Measurements from ENCODE around the gene TRIP6.

DNA sequence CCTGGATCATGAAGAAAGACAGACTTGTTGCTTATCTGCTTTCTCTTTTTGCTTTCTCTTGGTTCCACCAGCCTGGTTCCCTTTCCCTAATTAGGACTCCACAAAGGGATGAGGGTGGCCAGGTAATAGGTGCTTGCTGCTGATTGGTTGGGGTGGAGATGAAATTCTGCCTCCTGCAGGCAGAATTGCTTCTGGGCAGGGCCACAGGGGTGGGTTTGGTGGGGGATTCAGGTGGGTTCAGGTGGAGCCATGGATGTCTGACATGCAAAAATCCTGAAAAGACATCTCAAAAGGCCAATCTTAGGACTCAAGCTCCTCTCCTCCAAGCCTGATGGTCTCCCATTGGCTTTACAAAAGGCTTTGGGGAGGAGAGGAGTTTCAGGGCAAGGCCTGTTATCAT is 53.9 kb downstream of the TRIP6 start:
- TF ChIP-seq, protein P1, sequence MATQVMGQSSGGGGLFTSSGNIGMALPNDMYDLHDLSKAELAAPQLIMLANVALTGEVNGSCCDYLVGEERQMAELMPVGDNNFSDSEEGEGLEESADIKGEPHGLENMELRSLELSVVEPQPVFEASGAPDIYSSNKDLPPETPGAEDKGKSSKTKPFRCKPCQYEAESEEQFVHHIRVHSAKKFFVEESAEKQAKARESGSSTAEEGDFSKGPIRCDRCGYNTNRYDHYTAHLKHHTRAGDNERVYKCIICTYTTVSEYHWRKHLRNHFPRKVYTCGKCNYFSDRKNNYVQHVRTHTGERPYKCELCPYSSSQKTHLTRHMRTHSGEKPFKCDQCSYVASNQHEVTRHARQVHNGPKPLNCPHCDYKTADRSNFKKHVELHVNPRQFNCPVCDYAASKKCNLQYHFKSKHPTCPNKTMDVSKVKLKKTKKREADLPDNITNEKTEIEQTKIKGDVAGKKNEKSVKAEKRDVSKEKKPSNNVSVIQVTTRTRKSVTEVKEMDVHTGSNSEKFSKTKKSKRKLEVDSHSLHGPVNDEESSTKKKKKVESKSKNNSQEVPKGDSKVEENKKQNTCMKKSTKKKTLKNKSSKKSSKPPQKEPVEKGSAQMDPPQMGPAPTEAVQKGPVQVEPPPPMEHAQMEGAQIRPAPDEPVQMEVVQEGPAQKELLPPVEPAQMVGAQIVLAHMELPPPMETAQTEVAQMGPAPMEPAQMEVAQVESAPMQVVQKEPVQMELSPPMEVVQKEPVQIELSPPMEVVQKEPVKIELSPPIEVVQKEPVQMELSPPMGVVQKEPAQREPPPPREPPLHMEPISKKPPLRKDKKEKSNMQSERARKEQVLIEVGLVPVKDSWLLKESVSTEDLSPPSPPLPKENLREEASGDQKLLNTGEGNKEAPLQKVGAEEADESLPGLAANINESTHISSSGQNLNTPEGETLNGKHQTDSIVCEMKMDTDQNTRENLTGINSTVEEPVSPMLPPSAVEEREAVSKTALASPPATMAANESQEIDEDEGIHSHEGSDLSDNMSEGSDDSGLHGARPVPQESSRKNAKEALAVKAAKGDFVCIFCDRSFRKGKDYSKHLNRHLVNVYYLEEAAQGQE (IDR thresholded peaks at IDR 0.05; ENCODE audit: unreplicated experiment) = no peak
- TF ChIP-seq JUNB (IDR thresholded peaks at IDR 0.05; ENCODE audit: unreplicated experiment) = no peak
- TF ChIP-seq, protein P2, sequence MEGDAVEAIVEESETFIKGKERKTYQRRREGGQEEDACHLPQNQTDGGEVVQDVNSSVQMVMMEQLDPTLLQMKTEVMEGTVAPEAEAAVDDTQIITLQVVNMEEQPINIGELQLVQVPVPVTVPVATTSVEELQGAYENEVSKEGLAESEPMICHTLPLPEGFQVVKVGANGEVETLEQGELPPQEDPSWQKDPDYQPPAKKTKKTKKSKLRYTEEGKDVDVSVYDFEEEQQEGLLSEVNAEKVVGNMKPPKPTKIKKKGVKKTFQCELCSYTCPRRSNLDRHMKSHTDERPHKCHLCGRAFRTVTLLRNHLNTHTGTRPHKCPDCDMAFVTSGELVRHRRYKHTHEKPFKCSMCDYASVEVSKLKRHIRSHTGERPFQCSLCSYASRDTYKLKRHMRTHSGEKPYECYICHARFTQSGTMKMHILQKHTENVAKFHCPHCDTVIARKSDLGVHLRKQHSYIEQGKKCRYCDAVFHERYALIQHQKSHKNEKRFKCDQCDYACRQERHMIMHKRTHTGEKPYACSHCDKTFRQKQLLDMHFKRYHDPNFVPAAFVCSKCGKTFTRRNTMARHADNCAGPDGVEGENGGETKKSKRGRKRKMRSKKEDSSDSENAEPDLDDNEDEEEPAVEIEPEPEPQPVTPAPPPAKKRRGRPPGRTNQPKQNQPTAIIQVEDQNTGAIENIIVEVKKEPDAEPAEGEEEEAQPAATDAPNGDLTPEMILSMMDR (conservative IDR thresholded peaks at IDR 0.05; ENCODE audit: low read depth in 2 of 2) = peak; percentile 22 to 31; a peak in 3 of 4 replicates

Data from GM23338 (cell line).